ENCODE data around the gene TMEFF1.

TMEFF1 gene

DNA sequence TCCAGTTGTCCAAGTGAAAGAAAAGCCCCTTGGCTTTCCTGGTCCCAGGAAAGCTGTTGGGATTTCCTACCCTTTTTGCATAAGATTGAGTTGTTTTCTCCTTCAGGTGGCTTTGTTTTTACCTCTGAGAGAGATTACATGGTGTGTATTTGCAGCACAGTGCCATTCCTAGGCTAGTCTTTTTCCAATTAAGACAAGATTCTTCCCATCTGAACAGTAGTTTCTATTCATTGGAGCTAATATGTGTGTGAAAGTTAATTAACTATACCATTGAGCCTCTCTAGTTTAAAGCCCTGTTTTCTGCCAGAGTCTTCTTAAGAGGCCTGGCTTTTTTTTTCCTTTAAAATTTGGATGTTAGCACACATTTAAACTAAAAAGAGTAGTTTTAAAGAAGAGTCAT, 25.9 kb upstream of the TMEFF1 start:
- no peak for DNase-seq

DNA sequence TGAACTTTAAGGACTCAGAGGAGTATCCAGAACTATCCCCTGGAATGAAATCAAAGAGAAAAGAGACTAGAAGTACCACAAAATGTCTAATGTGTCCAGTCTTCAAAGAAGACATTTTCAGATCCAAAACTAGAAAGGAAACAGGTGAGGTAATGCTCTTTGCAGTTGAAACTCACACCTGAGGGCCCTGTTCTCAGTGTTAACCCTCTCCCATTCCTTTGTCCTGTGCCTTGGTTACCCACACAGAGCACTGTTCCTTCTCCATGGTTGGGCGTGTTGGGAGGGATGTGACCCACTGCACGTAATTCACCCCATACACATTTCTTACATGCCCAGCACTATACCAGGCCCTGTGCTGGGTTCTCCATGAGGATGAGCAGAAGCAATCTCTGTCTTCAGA, 24.7 kb upstream of the TMEFF1 start:
- DNase-seq, result no peak

DNA sequence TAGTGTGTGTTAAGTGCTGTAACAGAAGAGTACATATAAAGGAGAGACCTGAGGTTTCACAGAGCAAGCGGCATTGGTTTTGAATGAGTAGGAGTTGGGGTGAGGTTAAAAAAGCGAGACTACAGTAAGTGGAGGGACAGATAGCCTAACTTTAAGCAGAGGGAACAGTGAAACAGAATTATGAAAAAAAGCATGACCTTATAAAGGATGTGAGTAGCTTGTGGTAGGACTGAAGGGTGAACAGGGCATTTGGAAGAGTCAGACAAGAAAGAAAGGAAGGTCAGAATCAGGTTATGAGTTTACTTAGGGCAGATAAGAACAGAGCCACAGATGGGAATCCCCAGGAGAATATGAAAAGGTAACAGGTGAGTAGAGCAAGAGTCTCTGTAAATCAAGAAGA, 23.5 kb upstream of the TMEFF1 start:
- no peak for DNase-seq

DNA sequence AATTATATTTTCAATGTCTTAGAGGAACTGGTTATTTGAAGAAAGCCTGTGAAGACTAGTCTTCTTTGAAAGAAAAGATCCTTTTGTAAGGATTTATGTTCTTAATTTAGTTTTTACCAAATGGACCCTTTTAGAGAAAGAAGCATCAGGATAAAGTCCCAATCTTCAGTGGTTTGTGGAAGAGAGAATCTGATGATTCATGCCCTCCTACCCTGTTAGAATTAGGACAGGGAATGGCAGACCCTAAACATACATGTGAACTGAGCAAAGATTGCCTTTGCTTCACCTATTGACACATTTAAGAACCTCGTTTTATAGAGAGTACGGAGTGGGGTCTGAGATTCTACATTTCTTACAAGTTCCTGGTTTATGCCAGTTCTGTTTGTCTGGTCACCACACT, 20.1 kb upstream of the TMEFF1 start:
- DNase-seq, result no peak

DNA sequence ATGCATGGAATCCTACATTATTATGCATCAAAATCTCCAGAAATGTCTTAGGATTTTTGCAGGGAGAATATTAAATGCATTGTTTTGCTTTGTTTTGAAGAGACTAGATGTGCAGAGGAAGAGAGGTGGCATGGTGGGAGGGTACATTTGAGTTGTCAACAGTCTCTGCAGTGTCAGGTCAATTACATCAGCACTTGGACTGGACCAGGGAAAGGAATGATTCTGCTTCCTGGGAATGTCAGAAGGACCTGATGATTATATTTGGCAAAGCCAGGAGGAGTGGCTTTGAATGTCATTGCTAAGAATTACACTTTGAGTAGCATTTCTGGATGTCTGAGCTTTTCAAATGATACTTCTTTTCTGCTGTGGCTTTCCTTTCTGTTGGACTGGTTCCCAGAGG, 17.5 kb upstream of the TMEFF1 start:
- no peak for DNase-seq

DNA sequence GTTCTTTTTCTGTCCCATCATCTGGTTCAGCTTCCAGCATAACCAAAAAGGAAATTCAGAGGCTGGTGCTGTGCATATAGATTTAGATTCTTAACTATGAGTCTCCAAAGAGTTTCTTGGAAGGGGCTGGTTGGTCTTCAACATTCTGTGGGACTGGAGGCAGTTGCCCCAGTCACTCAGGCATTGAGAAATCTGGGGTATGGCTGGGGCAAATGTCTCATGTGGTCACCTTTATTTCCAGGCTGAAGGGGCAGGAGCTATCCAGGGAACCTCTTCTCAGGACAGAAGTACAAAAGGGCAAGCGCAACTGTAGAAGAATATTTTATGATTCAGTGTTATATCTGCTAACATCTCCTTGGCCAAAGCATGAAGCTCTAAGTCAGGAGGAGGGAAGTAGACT, 15.4 kb upstream of the TMEFF1 start:
- no peak for DNase-seq

DNA sequence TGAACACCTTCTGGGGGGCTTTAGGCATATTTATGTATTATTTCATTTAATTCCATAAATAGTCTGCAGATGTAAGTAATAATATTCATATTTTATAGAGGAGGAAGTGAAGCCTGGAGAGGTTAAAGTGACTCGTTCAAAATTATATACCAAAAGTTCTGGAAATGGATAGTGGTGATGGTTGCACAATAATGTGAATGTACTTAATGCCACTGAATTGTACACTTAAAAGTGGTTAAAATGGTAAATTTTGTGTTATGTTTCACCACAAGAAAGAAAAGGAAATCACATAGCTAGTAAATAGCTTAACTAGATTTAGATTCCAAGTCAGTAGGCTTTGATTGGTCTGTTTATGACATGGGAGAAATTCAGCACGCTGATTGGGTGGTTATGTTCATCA, 13.0 kb upstream of the TMEFF1 start:
- DNase-seq, result no peak

DNA sequence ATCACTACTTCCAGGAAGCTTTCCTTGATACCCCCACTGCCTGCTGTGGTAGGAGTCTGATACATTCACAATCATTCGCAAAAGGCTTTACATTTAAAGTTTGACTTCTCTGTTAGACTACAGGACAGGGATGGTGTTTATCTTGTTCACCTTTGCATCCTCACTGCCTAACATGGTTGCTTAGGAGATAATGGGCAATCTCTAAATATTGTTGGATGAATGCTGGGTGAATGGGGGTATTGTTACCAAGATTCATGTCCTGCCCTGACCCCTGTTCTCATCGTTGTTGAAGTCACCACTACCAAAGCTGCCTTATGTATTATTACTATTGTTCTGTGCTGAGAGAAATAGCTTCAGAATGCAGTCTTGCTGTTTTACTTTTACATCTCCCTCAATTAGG, 7.7 kb upstream of the TMEFF1 start:
- no peak for DNase-seq

DNA sequence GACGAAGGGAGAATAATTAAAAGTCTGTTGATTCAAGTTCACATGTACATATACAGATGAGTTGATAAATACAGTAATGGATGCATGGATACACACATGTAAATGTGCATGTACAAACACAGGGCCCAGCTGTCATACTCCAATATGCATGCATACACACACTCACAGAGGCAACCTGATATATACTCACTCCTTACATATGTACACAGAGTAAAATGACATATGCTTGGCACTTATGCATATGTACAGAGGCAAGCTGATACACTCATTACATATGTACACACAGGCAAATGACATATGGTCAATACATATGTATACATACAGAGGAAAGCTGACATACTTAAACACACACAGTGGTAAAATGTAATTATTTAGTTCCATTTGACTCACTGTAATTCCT, 7.2 kb upstream of the TMEFF1 start:
- DNase-seq, result no peak

DNA sequence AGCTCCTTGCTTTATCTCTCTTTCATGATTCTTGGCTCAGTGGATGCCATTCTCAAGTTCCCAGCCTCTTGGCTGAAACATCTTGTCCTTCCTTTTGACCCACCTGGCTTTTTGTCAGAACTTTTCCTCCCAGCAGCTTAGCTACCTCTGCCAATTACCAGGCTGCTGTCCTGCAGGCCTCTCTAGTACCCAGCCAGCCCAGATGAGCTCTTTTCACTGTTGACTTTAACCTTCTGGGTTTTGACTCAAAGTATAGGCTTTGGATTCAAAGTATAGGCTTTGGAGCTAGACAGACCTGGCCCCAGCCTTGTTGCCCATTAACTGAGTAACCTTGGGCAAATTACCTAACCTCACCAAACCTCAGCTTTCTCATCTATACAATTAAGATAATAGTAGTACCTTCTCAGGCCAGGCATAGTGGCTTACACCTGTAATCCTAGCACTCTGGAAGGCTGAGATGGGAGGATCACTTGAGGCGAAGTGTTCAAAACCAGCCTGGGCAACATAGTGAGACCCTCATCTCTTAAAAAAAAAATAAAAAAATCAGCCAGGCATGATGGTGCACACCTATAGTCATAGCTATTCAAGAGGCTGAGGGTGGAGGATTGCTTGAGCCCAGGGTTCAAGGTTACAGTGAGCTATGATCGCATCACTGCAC, 6.6 kb upstream of the TMEFF1 start:
- DNase-seq, result no peak

DNA sequence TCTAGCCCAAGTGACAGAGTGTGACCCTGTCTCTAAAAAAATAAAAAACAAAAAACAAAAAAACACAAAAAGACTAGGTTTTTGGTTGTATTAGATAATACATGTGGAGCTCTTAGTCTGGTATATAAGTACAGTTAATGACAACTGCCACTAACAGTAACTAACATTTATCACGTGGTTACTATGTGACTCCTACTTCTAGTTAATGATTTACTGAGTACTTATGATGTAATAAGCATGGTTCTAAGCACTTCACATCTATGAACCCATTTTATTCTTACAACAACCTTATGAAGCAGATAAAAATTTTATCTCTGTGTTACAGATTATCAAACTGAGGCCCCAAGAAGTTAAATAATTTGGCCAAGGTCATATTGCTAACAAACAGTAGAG, 6.1 kb upstream of the TMEFF1 start:
- DNase-seq, result no peak

DNA sequence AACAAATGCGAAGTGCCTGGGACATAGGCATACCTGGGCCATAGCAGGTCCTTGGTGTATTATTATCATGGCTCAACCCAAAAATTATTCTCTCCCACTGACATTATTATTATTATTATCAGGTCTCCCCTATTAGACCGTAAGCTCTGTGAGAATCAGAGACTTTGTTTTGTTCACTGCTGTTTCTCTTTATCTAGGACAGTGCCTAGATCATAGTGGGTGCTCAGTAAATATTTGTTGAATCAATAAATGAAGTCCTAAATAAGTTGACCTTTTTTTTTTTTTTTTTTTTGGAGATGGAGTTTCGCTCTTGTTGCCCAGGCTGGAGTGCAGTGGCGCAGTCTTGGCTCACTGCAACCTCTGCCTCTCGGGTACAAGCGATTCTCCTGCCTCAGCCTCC, 4.9 kb upstream of the TMEFF1 start:
- no peak for DNase-seq

DNA sequence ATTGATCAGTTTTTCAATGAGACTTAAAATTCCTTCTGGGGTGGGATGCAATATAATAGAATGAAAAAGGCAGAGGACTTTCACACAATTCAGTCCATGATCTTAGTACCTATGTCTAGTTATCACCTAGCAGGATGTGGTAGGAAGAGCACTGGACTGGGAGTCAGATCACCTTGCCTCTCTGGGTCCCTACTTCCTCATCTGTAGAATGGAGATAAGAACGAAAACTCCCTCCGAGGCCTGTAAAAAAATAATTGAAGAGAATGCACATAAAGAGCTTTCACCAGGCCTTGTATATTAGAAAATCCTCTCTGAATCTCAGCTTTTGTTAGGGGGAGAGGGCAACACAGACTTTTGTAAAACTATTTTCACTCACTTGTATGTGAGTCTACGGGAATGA, 681 bp upstream of the TMEFF1 start:
- no peak for DNase-seq

DNA sequence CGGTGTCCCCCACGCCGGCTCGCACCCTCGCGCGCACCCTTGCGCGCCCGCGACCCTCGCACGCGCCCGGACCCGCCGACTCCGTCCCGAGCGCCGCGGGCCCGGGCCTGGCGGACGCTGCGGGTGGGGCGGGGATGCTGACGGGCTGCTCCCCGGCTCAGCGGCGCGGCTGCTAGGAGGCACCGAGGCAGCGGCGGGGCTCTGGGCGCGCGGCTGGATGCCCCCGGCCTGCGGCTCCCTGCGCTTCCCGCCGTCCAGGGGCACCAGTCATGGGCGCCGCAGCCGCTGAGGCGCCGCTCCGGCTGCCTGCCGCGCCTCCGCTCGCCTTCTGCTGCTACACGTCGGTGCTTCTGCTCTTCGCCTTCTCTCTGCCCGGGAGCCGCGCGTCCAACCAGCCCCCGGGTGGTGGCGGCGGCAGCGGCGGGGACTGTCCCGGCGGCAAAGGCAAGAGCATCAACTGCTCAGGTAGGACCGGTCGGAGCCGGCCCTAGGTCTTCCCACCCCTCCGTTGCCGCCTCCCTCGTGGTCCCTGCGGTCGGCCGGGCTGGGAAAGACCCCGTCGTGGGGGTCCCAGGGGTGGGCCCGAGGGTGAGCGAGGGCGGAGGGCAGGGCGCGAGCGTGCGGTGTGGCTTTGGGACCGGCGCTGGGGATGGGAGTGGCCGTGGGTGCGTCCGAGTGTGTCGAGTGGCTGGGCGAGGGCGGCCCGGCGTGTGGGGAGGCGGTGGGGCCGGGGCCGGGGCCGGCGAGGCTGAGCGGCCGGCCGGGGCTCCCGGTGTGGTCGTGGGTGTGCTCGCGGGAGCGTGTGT, 530 bp downstream of the TMEFF1 start:
- peak; percentile 62 for DNase-seq

DNA sequence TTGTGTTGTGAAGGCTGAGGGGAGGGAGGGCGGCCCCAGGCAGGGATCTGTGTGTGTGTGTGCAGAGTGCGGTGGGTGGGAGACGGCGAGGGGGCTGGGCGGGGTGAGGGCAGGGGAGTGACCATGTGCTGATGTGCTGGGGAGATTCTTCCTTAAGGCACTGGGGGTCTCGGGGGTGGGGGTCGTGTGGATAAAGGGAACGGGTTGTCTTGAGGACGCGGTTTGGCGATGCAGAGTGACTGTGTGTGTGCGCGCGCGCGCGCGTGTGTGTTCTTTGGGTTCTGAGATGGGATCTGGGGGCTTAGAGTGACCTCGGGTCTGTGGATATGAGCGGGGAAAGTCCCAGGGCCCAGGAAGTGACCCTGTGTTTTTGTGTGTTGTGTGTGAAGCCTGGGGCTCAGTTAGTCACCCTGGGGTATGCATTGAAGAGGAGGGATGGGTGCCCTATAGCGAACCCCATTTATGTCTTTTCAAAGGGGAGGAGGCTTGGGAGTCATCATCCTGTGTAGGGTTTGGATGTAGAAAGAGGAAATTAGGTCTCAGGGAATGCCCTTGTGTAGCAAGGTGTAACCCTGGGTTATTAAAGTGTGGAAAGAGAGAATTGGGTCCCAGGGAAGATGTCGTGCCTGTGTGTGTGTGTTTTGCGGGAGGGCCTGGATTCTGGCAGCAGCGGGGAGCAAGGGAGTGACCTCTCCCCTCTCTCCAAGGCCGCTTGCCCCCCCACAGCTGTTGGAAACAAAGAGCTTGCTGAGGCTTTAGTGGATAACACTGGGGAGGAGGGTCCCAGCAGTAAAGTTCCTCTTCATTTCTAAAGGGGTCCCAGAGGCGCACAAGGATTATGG, 1.4 kb downstream of the TMEFF1 start:
- DNase-seq, result peak; percentile 57

DNA sequence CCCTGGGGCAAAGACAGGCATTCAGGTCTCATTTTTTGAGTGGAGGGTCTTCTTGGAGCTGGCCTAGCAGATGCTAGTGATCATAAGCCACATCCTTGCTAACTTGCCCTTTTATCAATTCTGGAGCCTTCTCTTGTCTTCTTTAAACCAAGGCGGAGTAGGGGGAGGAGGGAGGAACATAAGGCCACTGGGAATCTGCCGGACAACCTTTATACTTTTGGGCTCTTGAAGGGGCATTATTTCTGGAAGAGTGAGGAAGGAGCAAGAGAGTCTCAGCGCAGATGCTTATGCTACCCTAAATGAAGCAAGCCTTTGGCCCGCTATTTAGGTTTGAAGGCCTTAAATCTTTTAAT, 2.0 kb downstream of the TMEFF1 start:
- DNase-seq, result no peak

DNA sequence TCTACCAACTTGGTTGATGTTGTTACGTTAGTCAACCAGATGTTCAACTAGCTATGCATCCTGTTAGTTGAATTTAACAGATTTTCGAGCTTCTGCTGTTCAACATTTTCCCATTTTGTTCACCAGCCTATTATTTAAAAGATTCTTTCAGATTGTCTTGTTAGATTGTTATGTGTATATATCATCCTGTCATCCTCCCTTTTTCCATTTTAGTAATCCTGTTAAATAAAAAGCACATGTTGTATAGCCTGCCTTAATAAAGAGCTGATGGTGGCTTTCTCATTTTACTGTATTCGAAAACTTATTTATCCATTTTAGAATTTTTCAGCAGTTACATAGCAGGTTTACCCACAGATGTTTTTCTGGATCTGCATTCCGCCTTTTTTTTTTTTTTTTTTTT, 4.3 kb downstream of the TMEFF1 start:
- no peak for DNase-seq

DNA sequence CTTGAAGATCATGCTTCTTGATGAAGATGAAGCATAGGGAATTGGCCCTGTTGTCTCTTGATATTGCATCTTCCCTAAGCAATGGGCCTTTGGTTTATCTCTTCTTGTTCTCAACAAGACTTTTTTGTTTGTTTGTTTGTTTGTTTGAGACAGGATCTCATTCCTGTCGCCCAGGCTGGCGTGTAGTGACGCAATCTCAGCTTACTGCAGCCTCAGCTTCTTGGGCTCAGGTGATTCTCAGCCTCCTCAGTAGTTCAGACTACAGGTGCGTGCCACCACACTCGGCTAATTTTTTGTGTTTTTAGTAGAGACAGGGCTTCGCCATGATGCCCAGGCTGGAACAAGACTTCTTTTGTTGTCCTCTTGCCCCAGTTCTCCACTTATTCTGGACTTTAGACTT, 5.2 kb downstream of the TMEFF1 start:
- no peak for DNase-seq

DNA sequence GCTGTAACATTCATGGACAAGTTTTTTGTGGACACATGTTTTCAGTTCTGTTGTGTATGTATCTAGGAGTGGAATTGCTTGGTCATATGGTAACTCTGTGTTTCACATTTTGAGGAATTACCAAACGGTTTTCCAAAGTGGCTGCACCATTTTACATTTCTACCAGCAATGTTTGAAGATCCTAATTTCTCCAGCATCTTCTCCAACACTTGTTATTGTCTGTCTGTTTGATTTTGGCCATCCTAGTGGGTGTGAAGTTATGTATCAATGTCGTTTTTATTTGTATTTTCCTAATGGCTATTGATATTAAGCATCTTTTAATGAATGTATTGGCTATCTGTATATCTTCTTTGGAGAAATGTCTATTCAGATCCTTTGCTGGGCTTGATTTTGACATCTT, 6.9 kb downstream of the TMEFF1 start:
- no peak for DNase-seq

DNA sequence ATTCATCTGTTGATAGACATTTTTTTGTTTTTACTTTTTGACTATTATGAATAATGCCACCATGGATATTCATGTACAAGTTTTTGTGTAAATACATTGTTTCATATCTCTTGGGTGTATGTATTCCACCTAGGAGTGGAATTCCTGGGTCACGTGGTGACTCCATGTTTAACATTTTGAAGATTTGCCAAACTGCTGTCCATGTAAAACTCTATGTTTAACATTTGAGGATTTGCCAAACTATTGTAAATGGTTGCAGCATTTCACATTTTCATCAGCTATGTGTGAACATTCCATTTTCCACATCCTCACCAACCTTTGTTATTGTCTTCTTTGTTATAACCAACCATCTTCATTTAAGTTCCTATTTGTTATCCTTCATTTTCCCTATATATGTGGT, 12.2 kb downstream of the TMEFF1 start:
- DNase-seq, result no peak

DNA sequence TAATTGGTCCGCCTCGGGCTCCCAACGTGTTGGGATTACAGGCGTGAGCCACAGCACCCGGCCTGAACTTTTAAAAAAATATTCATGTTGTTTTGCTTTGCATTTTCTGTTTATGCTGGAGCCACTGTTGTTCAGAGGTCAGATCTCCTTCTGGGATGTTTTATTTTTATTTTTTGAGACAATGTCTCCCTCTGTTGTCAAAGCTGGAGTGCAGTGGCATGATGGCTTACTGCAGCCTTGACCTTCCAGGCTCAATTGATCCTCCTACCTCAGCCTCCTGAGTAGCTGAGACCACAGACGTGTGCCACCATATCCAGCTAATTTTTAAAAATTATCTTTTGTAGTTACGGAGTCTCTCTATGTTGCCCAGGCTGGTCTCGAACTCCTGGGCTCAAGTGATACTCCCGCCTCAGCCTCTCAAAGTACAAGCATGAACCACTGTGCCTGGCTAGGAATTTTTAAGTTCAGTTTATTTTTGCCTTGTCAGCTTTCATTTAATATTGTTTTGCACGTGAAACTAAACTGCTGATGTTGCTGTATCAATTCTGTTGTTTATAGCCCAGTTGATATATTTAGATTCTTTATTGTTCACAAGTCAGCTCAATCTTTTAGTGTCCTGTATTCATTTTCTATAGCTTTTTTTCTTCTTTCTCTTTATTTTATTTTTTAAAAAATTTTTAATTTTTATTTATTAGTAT, 13.7 kb downstream of the TMEFF1 start:
- DNase-seq, result no peak

DNA sequence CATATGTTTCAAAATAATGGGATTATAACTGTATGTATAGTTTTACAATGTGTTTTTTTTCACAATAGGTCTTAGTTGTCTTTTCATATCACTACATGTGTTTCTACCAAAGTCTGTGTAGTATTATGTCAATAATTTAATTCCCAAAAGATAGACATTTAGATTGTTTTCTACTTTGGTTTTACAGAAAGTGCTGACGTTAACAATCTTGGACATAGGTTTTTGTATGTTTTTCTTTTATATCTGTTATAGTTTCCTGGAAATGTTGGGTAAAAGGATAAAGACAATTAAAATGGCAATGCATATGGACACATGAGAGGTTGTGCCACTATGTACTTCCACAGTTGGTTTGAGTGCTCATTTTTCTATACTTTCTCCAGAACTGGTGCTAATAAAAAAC, 15.2 kb downstream of the TMEFF1 start:
- DNase-seq, result no peak

DNA sequence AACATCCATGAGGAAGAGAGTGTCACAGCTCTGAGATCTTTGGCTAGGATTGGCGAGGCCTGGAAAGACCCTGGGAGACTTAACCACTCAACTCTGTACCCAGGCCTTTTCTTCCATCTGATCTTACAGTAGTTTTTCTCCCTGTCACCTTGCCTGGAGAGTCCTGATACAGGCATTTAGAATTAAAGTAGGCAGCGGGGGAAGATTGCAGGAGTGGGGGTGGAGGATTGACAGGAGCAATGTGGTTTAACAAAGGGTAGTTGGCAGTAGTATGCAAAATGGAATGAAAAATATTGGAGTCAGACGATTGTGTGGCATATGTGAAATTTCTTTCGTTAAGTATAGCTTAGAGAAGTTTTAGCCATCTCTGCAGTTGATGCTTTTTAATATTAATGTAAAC, 16.9 kb downstream of the TMEFF1 start:
- DNase-seq, result no peak
